Breast epithelium (tissue), 4 donors: ENCODE data around the gene PLCE1. TPM values are rescaled to one million over a fixed set of nuclear protein-coding genes. Genes with fewer than 3 reads are reported as not detected.

ENCODE experiments used
- DNase-seq, 2 donors: peaks; one replicate each; pipeline ENCODE4 v3.0.0-alpha.2; 2019; ENCODE audit warnings: low spot score in 2 of 2
- H3K27ac ChIP-seq, 2 donors: fragments of 200-600 bp; sonication (generic) in 1 of 2; one replicate each; pipeline ENCODE4 v1.5.1; 2016 to 2019; ENCODE audit warnings: mild to moderate bottlenecking in 1 of 2
- H3K27me3 ChIP-seq, 2 donors: fragments of 200-600 bp; sonication (generic) in 1 of 2; one replicate each; pipeline versions ENCODE4 v1.5.1 to v1.6.0; 2017 to 2019; ENCODE audit warnings: control low read depth in 1 of 2, mild to moderate bottlenecking in 1 of 2
- H3K36me3 ChIP-seq: fragments of 200-600 bp; one replicate; pipeline ENCODE4 v1.5.1; 2019
- H3K4me1 ChIP-seq, 2 donors: fragments of 200-600 bp; sonication (generic); one replicate each; pipeline ENCODE4 v1.5.1; 2016 to 2019; ENCODE audit warnings: control low read depth in 1 of 2
- H3K4me3 ChIP-seq, 3 donors: fragments of 200-600 bp; sonication (generic); 1 replicate in 2 of 3; 2 replicates in 1 of 3; pipeline ENCODE4 v1.5.1; 2016 to 2019; ENCODE audit warnings: mild to moderate bottlenecking in 3 of 3, moderate library complexity in 2 of 3
- H3K9me3 ChIP-seq, 2 donors: fragments of 200-600 bp; sonication (generic) in 1 of 2; one replicate each; pipeline ENCODE4 v1.5.1; 2016 to 2019; ENCODE audit warnings: control low read depth in 1 of 2
- POLR2A ChIP-seq: fragments of 450-650 bp; IDR thresholded peaks from one replicate; pipeline ENCODE4 v1.6.1; 2016; ENCODE audit warnings: antibody characterized with exemption, mild to moderate bottlenecking, moderate library complexity
- POLR2AphosphoS5 ChIP-seq, 3 donors: sonication (generic); formaldehyde crosslinking; IDR thresholded peaks; one replicate each; pipeline ENCODE4 v1.6.1; 2017; ENCODE audit warnings: antibody characterized with exemption in 3 of 3
- intact Hi-C: fragments of 100-400 bp; cut with DNase I; formaldehyde crosslinking; loops from one replicate; pipeline ENCODE4 v1.15.1; 2023; ENCODE audit warnings: low total_unique reads
- total RNA-seq, 3 donors: library from RNA; depleted of rRNA; stranded (reverse); fragments of >200 nt; gene quantifications; one replicate each; pipeline ENCODE4 v1.1.0, GENCODE V29; 2016
- TF ChIP-seq, protein P1 (sequence below), 3 donors: fragments of 450-650 bp; IDR thresholded peaks; one replicate each; pipeline ENCODE4 v1.5.1; 2016 to 2017; ENCODE audit warnings: antibody characterized with exemption in 3 of 3, mild to moderate bottlenecking in 3 of 3, moderate library complexity in 3 of 3

PLCE1 gene
- total RNA-seq = 10 to 100 TPM in 1 of 3 donors, 1 to 10 TPM in 2; 6.2 to 14.1 (median 7.0) TPM

DNA sequence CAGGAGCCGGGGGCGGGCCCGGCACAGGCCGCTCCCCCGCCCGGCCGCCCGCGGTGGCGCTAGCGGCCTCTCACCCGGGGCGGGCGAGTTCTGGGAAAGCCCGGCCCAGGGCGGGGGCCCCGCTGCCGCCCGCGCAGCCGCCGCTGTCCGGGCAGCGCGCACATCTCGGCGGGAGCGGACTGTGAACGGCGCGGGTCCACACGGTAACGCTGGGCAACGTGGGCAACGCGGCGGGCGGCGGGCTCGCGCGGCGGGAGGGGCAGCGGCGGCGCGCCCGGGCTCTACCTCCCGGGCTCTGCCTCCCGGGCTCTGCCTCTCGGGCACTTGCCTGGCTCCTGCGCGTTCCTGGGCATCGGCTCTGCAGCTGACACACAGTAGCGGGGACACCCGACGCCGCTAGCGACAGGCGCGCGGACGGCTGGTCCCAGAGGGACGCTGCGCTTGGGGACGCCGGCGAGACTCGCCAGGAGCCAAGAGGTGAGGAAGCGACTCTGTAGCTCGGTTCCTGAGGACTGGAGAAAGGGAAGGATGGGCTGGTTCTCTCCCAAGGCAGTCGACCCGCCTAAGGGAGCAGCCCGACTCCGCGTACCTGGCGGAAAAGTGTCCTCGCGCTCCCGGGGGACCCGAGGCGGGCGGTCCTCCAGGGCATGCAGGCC is at the start of gene PLCE1:
Gene PLCE1 (plus strand): TSS at position 150 of the 656 bp plus-strand sequence. CDS start 37,116 bp downstream, outside the sequence.
- Histone ChIP-seq H3K9me3 (no peaks in the 10 kb centered on the region), H3K27me3 (no peaks in the 10 kb centered on the region), H3K27ac (peak within 1 kb of the TSS; percentile 67 to 71), H3K4me3 (peak within 1 kb of the TSS; percentile 63 to 80 (median 80)), H3K4me1 (peaks cover 0 to 8% of the 10 kb centered on the region in 2 donors), H3K36me3 (no peaks in the 10 kb centered on the region)
- TF ChIP-seq, protein P1, sequence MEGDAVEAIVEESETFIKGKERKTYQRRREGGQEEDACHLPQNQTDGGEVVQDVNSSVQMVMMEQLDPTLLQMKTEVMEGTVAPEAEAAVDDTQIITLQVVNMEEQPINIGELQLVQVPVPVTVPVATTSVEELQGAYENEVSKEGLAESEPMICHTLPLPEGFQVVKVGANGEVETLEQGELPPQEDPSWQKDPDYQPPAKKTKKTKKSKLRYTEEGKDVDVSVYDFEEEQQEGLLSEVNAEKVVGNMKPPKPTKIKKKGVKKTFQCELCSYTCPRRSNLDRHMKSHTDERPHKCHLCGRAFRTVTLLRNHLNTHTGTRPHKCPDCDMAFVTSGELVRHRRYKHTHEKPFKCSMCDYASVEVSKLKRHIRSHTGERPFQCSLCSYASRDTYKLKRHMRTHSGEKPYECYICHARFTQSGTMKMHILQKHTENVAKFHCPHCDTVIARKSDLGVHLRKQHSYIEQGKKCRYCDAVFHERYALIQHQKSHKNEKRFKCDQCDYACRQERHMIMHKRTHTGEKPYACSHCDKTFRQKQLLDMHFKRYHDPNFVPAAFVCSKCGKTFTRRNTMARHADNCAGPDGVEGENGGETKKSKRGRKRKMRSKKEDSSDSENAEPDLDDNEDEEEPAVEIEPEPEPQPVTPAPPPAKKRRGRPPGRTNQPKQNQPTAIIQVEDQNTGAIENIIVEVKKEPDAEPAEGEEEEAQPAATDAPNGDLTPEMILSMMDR (IDR thresholded peaks at IDR 0.05) = no peak
- no peak for TF ChIP-seq POLR2AphosphoS5 (IDR thresholded peaks at IDR 0.05)
- TF ChIP-seq POLR2A = no peak
- no peak for DNase-seq
- intact Hi-C loops = no loop called here

DNA sequence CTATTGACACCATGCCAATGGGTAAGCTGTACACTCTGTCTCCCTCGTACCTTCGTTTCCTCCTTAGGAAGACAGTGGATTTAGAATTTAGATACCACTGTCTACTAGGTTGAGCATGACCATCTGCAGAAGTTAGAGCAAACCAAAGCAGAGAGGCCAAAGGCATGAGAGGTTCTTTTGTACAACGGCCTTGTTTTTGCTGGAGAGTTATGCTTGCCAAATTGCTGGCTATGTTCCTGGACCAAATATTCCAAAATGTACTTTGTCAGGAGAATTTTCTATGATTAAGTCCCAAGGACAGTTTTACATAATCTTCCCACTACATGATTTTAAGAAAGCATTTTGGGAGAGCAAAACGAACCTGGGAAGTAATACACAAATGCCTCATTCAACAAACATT is 47.9 kb upstream of the PLCE1 start:
- no peak overlapping the region for H3K27ac ChIP-seq
- TF ChIP-seq, protein P1 (IDR thresholded peaks at IDR 0.05) = no peak
- DNase-seq = no peak
- H3K27me3 ChIP-seq = no peaks in the 10 kb centered on the region
- intact Hi-C loops = no loop called here
- H3K4me3 ChIP-seq = no peak overlapping the region
- no peaks in the 10 kb centered on the region for H3K36me3 ChIP-seq
- H3K9me3 ChIP-seq = no peaks in the 10 kb centered on the region
- no peaks in the 10 kb centered on the region for H3K4me1 ChIP-seq

DNA sequence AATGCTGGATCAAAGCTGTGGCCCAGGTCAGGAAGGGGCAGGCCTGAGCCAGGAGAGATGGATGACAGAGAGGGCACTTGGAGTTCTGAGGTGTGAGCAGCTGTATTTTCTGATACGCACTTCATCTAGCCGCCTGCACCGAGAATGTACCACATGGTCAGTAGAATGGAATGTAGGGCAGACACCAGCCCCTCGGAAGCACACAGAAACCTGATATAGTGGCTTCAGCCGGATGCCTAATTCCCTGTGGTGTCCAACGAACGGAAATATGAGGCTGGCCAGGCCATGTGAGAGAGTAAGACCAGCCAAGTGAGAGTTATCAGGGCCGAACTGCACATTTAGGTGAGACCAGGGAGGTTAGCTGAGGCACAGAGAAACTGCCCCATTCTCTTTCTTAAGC is 46.7 kb upstream of the PLCE1 start:
- H3K4me1 ChIP-seq = no peaks in the 10 kb centered on the region
- no peak overlapping the region for H3K4me3 ChIP-seq
- no peak for TF ChIP-seq POLR2AphosphoS5 (IDR thresholded peaks at IDR 0.05)
- TF ChIP-seq POLR2A = no peak
- TF ChIP-seq, protein P1 (IDR thresholded peaks at IDR 0.05) = no peak
- intact Hi-C loops = no loop called here
- H3K9me3 ChIP-seq = no peaks in the 10 kb centered on the region
- no peaks in the 10 kb centered on the region for H3K36me3 ChIP-seq
- H3K27ac ChIP-seq = no peak overlapping the region
- no peak for DNase-seq
- no peaks in the 10 kb centered on the region for H3K27me3 ChIP-seq

DNA sequence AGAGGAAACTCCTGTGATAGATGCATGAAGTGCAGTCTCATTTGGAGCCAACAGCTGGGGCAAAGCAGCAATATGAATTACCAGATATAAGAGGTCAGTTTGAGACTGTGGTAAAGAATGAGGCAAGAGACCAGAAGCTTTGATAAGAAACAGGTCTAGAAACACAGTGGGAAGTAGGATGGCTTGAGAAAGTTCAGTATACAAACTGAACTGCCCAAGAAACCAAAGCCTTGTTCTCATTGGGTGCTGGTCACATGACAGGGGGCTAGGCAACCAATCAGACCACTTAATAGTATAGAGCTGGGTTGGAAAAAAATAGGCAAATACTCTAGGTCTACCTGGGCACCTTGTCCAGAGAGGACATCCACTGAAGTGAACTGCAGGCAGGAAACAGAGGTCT is 46.2 kb upstream of the PLCE1 start:
- Histone ChIP-seq H3K27ac (no peak overlapping the region), H3K4me1 (no peaks in the 10 kb centered on the region), H3K9me3 (no peaks in the 10 kb centered on the region), H3K36me3 (no peaks in the 10 kb centered on the region), H3K27me3 (no peaks in the 10 kb centered on the region), H3K4me3 (no peak overlapping the region)
- TF ChIP-seq, protein P1 (IDR thresholded peaks at IDR 0.05) = no peak
- TF ChIP-seq POLR2AphosphoS5 (IDR thresholded peaks at IDR 0.05) (no peak), POLR2A (no peak)
- no peak for DNase-seq
- intact Hi-C loops = no loop called here

DNA sequence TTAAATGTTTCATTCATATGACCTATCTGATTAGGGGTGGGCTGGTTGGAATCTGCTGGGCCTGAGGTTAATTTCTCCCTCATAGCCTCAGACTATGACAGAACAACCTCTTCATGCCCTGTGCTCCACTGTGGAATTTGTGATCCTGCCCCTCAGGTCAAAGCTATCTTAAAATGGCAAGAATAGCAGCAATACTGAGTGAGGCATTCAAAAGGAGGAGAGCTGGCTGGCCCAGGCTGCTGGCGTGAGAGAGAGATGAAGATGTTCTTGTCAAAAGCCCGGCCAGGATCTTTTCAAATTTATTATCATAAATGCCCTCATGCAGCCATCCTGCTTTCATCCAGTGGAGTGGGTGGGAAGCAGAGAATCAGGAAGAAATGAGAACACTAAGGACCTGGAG is 41.8 kb upstream of the PLCE1 start:
- intact Hi-C loops = no loop called here
- Histone ChIP-seq H3K27me3 (no peaks in the 10 kb centered on the region), H3K4me3 (no peak overlapping the region), H3K9me3 (no peaks in the 10 kb centered on the region), H3K36me3 (no peaks in the 10 kb centered on the region), H3K4me1 (no peaks in the 10 kb centered on the region), H3K27ac (no peak overlapping the region)
- no peak for TF ChIP-seq POLR2A
- DNase-seq = no peak
